NOMO-1 treated with DMSO at 0.1 percent for 48 hours (cell line): ENCODE results near the gene ADAM11.
"Not testable (repeated sequence)": the region's sequence is repeated elsewhere in the genome, so short reads cannot be mapped to it uniquely, and the experiment has no call there.

Experiments used
- DNase-seq: peaks from one replicate; lab custom pipeline; 2025; ENCODE audit not compliant: unreplicated experiment; lab: John Stamatoyannopoulos, UW

The ADAM11 gene, protein sequence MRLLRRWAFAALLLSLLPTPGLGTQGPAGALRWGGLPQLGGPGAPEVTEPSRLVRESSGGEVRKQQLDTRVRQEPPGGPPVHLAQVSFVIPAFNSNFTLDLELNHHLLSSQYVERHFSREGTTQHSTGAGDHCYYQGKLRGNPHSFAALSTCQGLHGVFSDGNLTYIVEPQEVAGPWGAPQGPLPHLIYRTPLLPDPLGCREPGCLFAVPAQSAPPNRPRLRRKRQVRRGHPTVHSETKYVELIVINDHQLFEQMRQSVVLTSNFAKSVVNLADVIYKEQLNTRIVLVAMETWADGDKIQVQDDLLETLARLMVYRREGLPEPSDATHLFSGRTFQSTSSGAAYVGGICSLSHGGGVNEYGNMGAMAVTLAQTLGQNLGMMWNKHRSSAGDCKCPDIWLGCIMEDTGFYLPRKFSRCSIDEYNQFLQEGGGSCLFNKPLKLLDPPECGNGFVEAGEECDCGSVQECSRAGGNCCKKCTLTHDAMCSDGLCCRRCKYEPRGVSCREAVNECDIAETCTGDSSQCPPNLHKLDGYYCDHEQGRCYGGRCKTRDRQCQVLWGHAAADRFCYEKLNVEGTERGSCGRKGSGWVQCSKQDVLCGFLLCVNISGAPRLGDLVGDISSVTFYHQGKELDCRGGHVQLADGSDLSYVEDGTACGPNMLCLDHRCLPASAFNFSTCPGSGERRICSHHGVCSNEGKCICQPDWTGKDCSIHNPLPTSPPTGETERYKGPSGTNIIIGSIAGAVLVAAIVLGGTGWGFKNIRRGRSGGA

DNA sequence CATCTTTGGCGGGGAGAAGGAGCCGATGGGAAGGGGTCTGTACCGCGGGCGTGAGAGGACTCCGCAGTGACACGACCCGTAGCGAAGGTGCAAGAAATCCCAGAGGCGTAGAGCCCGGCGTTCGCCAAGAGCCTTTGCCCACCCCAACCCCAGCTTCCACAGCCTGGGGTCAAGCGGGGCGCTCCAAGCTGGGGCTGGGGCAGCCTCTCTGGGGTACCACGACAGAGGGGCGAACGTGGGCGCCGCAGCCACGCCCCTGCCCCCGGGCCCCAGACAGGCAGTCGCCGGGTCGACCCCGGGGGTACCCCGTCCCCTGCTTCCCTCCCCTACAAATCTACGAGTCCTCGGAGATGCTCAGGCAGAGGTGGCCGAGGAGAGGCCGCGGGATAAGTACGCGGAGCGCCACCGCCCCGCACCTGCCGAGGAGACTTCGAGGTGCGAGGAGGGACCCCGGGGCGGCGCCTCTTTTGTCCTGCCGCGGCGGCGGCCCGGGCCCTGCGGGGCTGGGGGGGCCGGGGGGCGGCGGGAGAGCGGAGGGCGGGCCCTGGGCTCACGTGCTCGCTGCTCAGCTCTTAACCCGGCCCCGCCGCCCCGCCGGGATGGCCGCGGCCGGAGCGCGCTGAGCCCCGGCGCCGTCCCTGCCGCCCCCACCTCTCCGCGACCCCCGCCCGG, at the start of gene ADAM11:
ADAM11 (plus strand) TSS at position 575 of the 672 bp plus-strand sequence. CDS start 212 bp downstream, outside the sequence.
- DNase-seq: no peak

DNA sequence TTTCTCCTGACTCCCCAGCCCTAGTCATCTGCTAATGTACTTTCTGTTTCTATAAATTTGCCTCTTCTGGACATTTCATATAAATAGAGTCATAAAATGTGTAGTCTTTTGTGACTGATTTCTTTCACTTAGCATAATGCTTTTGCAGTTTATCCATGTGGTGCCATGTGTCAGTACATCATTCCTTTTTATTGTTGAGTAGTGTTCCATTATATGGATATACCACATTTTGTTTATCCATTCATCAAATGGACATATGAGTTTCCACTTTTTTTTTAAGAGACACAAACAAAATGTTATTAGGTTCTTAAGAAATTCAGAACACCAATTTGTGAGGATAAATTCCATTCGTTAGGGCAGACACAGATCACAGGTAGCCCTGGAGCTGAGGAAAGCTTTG, 39.3 kb upstream of the ADAM11 start:
- DNase-seq: no peak

DNA sequence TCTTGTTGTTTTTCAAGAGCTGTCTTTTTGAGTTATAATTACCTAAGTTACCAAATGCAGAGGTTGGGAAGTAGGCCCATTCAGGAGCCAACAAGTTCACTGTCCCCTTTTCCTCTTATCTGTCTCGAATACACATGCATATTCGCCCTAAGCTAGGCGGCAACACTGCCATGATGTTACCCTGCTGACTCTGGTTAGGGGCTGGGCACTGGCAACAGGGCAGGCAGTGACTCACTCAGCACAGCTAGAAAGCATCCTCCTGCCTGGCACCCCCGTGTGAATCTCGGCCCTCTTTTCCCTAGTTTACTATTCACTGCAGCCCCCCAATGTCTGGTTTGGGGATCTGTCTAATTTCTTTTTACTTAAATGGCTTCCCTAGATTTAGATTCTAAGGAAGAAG, 36.5 kb upstream of the ADAM11 start:
- no peak for DNase-seq

DNA sequence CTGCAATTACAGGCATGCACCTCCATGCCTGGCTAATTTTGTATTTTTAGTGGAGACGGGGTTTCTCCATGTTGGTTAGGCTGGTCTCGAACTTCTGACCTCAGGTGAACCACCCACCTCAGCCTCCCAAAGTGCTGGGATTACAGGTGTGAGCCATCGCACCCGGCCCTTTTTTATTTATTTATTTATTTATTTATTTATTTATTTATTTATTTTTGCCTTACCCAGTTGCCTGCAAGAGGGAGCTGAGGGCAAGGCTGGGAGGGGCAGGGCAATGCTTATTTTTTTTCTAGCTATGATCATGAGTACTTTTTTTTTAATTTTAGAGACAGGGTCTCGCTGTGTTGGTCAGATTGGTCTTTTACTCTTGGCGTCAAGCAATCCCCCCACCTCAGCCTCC, 32.7 kb upstream of the ADAM11 start:
- not testable (repeated sequence) for DNase-seq

DNA sequence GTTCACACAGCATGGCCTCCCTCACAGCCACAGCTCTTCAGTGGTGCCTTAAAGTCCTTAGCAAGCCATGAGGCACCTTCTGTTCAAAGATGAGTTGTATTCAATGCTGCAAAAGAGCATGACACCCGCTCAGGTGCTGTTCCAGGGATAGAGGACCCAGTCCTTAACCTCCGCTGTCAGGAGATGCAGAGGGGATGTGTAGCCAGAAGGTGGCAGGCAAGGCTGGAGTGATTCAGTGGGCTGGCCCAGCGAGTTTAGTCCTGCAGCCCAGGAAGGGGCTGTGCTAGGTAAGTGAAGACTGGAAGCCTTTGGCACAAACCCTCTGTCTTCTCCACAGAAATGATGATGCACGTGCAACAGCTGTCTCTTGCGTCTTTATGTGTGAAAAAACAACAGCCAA, 25.0 kb upstream of the ADAM11 start:
- no peak for DNase-seq

DNA sequence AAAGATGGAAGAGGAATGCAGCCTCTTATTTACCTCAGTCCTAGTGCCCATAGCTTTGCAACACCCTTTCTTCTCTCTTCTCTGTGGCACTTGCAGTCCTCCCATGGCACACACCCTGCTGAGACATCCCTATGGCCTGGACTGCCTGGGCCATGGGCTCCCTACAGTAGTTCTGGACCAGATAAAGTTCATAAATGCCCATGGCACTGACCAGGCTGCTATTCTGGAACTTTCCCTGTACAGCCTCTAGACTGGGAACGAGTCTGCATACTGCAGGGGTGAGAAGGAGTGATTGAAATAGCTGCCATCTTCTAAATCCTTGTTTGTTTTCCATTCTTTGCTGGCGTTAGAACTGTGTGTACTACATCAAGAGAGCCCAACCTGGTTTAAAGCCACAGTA, 24.5 kb upstream of the ADAM11 start:
- DNase-seq: no peak

DNA sequence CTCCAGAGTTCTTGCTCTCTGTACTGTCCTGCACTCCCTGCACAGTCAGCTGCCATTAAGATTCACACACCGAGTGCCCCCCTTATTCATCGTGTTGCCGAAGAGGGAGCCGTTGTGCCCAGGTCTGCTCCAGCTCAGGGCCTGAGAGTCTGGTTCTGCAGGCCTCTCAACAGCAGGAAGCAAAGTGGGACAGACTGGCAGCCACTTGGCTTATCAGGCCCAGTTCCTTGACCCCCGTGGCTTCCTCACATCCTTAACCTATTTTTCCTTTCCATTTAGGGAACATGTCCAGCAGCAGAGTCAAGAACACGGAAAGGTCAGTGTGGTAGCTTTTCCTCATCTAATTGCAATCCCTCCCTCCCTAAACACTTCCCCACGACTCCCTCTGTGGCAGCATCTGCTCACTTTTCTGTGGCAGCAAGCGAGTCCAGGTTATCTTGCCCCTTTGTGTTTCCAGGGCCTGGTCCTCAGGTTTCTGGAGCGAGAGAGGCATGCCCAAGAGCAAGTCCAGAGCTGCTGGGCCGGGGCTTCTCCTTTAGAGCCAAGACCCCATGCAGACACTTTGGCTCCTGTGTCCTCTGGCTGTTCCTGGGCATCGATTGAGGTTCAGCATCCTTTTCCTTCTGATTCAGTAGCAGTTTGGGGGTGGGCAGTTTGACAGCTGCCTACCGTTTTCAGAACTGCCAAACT, 22.1 kb upstream of the ADAM11 start:
- no peak for DNase-seq

DNA sequence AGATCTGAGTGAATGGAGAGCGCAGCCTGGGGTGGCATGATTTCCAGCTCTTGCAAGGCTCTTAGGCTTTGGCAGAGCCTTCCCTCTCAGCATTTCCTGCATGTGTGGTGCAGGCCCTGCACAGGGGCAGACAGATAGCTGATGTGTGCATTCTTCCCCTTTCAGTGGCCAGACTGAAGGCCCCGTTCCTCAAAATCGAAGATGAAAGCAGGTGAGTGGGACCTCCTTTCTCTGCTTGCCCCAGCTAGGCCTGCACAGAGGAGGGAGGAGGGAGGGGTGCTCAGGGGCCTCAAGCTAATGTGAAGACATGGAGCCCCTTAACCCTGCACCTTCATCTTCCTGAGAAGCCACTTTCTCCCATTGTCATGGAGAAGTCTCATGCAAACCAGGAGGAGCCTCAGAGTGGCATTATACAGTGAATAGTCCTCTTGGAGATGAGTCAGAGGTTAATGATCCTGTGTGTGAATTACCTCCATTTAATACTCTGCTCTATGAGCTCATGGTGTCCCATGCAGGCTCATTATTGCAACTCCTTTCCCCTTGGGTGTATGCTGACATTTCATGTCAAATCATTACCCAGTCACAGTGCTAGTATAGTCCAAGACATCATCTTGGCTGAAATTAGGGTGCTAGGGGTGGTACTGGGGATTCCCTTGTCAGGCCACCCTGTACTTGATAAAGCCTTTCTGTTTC, 20.4 kb upstream of the ADAM11 start:
- no peak for DNase-seq

DNA sequence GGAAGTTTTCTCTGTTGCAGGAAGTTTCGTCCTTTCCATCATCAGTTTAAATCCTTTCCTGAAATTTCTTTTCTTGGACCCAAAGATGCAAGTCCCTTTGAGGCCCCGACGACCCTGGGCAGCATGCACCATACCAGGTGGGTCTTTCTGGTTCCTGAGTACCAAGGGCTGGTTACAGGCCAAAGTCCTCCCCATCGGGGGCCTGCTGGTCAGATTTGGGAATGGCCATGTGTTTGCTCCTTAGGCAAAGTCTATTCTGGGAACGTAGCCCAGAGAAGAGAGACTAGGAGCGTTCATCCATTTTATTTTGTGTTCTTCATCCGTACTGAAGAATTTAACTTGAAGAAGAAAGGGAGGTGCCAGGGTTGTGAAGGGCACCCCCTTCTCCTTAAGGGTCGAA, 17.5 kb upstream of the ADAM11 start:
- DNase-seq: no peak

DNA sequence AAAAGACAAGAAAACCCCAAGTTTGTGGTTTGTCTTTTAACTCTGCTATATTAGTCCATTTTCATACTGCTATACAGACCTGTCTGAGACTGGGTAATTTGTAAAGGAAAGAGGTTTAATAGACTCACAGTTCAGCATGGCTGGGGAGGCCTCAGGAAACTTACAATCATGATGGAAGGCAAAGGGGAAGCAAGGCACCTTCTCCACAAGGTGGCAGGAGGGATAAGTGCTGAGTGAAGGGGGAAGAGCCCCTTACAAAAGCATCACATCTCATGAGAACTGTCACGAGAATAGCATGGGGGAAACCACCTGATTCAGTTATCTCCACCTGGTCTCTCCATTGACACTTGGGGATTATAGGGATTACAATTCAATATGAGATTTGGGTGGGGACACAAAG, 13.5 kb upstream of the ADAM11 start:
- DNase-seq: no peak

DNA sequence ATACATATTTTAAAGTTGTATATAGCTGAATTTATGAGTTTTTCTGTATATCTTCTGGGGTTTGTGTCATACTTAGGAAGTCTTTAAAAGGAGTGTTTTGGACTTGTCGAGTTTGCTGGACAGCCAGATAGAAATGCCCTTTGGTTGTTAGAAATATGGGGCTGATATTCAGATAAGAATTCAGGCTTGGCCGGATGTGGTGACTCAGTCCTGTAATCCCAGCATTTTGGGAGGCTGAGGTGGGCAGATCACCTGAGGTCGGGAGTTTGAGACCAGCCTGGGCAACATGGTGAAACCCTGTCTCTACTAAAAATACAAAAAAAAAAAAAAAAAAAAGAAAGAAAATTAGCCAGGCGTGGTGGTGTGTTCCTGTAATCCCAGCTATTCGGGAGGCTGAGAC, 13.1 kb upstream of the ADAM11 start:
- DNase-seq: not testable (repeated sequence)

DNA sequence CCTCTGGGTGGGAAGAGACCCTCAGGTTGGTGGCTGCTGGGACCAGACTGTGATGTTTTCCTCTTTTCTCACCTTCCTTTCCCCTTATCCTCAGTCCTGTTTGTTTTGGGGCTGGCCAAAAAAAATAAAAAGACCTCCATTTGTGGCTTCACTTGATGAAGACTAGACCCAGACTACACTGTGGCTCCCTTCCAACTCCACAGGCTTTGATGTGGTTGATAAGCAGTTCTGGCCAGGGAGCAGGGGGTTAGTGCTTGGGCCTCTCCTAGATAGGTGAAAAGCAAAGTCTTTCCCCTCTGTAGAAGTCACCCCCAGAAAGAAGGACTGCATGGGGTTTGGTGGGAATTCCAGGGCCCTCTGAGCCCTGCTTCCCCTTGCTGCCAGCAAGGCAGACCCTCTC, 11.2 kb upstream of the ADAM11 start:
- DNase-seq: no peak

DNA sequence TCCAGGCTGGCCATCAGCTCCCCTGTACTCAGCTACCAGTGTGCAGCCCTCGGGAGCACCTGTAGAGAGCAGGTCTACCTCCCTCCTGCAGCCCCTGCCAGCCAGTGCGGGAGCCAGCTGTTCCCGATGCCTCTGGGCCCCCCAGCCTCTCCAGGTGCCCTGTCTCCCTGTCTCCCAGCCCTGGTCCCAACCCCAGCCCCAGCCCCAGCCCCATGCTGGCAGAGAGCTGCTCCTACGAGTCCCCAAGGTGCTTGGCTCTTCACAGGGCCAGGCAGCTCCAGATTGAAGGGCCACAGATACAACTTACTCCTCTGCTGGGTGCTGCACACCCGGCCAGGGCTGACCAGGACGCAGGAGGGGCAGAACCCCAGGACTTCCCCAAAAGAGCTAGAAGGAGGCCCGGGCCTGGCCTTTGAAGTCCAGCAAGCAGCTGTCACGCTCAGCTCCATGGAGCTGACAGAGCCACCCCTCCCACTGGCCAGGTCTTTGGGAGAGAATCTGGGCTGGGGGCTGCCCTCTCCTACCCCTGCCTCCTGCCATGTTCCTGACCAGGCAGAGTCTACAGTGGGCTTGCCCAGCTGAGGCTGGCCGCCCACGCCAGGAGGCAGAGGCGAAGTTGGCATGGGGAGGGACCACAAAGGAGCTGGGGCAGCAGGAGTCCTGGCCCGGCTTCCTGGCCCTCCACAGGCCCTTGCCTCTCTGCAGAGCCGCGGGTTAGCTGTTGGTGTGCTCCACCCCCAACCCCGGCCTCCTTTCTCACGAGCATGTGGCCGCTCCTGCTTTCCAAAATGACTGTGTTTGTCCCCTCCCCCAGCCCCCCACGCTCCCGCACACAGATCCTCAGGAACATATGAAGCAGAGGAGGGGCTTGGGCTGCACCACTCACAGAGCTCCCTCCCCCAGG, 9.5 kb upstream of the ADAM11 start:
- DNase-seq: no peak

DNA sequence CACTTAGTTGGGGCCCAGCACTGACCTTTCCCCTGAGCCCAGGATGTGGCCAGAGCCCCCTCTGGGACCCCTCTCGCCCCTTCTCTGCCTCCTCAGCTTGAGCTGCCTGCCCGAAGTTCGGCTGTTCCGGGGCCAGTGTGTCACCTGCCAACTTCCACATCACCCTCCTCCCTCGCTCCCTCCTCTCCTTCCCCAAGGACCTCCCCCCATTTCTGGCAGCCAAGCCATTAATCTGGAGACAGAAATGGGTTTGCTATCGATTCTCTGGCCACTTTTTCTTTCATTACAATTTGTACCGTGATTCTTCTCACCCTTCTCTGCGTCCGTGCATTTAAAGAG, 8.8 kb upstream of the ADAM11 start:
- no peak for DNase-seq

DNA sequence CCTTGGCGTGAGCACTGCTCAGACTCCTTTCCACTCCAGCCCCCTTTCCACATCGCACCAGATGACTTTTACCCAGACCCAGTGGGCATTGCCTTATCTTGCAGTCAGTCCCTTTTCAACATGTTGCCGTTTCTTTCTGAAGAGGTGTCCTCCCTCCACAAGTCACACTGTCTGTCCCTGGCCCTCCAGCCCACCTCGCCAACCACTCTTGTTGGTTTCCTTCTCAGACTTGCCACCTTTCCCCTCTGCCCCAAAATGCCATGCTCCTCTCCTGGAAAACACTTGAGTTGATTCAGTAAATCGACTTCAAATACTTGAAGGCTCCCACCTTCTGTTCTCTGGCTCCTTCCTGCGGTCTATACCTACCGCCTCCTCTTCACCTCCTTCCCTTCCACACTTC, 7.5 kb upstream of the ADAM11 start:
- DNase-seq: no peak

DNA sequence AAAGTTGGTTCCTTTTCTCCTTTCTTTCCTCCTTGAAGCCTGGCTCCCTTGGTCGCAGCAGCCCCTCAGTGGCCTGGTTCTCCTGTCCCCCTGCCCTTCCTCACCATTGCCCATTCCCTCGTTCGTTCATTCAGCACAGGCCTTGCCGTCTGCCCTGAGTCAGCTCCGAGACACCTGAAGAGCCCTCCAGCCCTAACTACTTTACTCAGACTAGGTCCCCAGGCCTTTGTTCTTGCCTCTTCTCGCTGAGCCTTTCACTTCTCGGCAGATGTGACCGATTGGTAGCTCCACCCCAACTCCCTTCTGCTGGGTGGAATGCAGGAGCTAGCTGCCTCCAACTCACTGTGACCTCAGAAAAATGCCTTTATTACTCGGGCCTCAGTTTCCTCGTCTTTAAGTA, 7.0 kb upstream of the ADAM11 start:
- no peak for DNase-seq

DNA sequence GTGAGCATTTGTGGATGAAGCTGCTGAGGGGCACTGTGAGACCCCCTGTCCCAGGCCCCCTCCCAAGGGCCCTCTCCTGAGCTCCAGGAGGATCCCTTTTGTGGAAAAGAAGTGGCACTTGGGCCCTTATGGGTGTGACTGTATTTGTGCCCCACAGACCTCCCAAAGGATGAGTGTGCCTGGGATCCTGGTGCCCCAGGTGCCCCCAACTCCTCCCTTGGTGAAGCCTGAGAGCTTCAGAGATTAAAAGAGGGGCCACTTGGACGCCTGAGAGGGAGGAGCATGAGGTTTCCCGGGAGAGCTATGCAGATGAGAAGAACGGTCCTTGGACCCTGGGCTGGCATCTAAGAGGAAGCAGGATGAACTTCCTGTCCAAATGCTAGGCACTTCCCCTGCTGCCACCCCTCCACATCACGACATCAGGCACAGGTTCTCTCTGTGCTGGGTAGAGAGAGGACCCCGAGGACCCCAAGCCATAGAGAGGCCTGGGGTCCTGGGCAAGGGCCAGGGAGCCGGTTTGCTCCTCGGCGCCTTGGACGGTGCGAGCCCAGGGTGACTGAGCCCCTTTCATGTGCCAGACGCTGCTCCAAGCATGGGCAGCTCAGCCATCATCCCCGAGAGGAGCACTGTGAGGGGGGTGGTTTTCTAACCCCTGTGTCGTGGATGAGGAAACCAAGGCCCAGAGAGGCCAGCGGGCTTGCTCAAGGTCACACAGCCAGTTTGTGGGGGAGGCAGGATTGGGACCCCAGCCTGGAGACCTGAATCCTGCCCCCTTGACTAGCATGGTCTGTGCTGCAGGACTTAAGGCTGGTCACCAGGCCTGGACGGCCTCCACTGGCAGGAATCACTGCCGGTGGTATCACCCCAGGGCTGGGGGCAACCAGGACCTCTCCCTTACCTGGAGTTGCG, 5.6 kb upstream of the ADAM11 start:
- DNase-seq: no peak

DNA sequence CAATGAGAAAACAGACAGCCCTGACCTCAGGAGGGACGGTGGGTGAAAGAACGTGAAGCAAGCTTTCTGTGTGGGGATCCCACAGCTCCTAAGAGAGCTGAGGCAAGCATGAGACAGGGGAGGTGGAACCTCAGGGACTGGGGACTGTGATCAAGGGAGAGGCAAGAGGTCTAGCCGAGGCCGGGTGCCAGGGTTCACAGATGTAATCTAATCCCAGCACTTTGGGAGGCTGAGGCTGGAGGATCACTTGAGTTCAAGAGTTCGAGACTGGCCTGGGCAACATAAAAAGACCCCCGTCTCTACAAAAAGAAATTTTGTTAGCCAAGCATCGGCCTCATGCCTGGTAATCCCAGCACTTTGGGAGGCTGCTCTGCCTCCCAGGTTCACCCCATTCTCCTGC, 4.5 kb upstream of the ADAM11 start:
- DNase-seq: no peak

DNA sequence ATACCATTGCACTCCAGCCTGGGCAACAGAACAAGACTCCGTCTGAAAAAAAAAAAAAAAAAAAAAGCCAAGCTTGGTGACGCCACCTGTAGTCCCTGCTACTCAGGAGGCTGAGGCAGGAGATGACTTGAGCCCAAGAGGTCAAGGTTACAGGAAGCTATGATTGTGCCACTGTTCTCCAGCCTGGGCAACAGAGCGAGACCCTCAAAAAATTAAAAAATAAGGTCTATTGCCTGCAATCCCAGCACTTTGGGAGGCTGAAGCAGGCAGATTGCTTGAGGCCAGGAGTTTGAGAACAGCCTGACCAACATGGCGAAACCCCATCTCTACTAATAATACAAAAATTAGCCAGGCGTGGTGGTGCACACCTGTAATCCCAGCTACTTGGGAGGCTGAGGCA, 3.6 kb upstream of the ADAM11 start:
- DNase-seq: not testable (repeated sequence)
